Calu3 (cell line): ENCODE measurements around the gene PDK2. TPM values are rescaled to one million over a fixed set of nuclear protein-coding genes. Genes with fewer than 3 reads are reported as not detected.
A peak's percentile ranks its signal among the peaks of the same experiment; 100 is the strongest.

Experiments used
- BruUV-seq: library from RNA; stranded (reverse); fragments of 400-500 nt; replicated peaks from 2 replicates; lab custom pipeline; 2021; lab: Mats Ljungman, UMichigan
- CTCF ChIA-PET: fragments of 300-600 bp; sonication (Branson Sonifier 250); formaldehyde crosslinking; loops from one replicate; lab custom pipeline; 2022; ENCODE audit warnings: antibody characterized with exemption; lab: Charles Lee
- DNase-seq: peaks from one replicate; pipeline ENCODE4 v3.0.0; 2022
- H3K27ac Mint-ChIP-seq: one replicate; pipeline ENCODE4 v1.8.0; 2022; ENCODE audit warnings: mixed read lengths; ENCODE audit not compliant: unreplicated experiment
- H3K27me3 Mint-ChIP-seq: one replicate; pipeline ENCODE4 v1.8.0; 2022; ENCODE audit warnings: mixed read lengths; ENCODE audit not compliant: unreplicated experiment
- H3K36me3 Mint-ChIP-seq: one replicate; pipeline ENCODE4 v1.8.0; 2022; ENCODE audit warnings: mild to moderate bottlenecking, moderate library complexity, mixed read lengths; ENCODE audit not compliant: insufficient read depth, unreplicated experiment
- H3K4me1 Mint-ChIP-seq: one replicate; pipeline ENCODE4 v1.8.0; 2022; ENCODE audit warnings: mild to moderate bottlenecking, low read depth, mixed read lengths; ENCODE audit not compliant: unreplicated experiment
- H3K4me3 Mint-ChIP-seq: one replicate; pipeline ENCODE4 v1.8.0; 2022; ENCODE audit warnings: mild to moderate bottlenecking, low read depth, moderate library complexity, mixed read lengths; ENCODE audit not compliant: unreplicated experiment
- H3K9me3 Mint-ChIP-seq: one replicate; pipeline ENCODE4 v1.8.0; 2022; ENCODE audit warnings: low read depth, mixed read lengths; ENCODE audit not compliant: unreplicated experiment
- intact Hi-C: fragments of 100-400 bp; cut with micrococcal nuclease; formaldehyde crosslinking; loops from one replicate; pipeline ENCODE4 v1.10.0; 2022; ENCODE audit not compliant: unreplicated experiment
- total RNA-seq: library from RNA; stranded (reverse); gene quantifications from 2 replicates; pipeline ENCODE4 v1.2.3, GENCODE V29; 2022
- TF ChIP-seq, protein P1 (sequence below): fragments of 200-600 bp; IDR thresholded peaks from one replicate; pipeline ENCODE4 v1.8.0; 2022; ENCODE audit warnings: antibody characterized with exemption; ENCODE audit not compliant: unreplicated experiment

PDK2 gene
- total RNA-seq, 1 experiment from 2014 or later, result 29.5 TPM

DNA sequence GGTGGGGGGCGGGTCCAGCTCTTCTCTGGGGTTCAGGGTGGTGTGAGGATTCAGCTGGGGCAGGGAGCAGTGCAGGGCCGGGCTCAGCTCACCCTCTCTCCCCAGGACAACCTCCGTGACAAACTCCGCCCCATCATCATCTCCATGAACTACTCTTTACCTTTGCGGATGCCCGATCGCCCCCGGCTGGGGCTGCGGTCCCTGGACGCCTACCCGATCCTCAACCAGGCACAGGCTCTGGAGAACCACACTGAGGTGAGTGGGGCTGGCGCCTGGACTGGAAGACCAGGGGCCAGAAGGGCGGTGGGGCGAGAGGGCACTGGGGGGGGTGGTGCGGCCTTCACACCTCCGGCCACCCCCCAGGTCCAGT, 18.9 kb upstream of the PDK2 start:
- CTCF ChIA-PET, result no interaction called here
- TF ChIP-seq, protein P1, sequence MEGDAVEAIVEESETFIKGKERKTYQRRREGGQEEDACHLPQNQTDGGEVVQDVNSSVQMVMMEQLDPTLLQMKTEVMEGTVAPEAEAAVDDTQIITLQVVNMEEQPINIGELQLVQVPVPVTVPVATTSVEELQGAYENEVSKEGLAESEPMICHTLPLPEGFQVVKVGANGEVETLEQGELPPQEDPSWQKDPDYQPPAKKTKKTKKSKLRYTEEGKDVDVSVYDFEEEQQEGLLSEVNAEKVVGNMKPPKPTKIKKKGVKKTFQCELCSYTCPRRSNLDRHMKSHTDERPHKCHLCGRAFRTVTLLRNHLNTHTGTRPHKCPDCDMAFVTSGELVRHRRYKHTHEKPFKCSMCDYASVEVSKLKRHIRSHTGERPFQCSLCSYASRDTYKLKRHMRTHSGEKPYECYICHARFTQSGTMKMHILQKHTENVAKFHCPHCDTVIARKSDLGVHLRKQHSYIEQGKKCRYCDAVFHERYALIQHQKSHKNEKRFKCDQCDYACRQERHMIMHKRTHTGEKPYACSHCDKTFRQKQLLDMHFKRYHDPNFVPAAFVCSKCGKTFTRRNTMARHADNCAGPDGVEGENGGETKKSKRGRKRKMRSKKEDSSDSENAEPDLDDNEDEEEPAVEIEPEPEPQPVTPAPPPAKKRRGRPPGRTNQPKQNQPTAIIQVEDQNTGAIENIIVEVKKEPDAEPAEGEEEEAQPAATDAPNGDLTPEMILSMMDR, result no peak
- peak overlapping the region; percentile 53 for H3K27ac Mint-ChIP-seq
- no peaks in the 10 kb centered on the region for H3K9me3 Mint-ChIP-seq
- no peak overlapping the region for H3K4me3 Mint-ChIP-seq
- H3K27me3 Mint-ChIP-seq, result no peaks in the 10 kb centered on the region
- DNase-seq, result no peak
- H3K36me3 Mint-ChIP-seq, result peaks cover 100% of the 10 kb centered on the region
- intact Hi-C loops, result no loop called here
- peaks cover 52% of the 10 kb centered on the region for H3K4me1 Mint-ChIP-seq
- BruUV-seq, result no TSS peak

DNA sequence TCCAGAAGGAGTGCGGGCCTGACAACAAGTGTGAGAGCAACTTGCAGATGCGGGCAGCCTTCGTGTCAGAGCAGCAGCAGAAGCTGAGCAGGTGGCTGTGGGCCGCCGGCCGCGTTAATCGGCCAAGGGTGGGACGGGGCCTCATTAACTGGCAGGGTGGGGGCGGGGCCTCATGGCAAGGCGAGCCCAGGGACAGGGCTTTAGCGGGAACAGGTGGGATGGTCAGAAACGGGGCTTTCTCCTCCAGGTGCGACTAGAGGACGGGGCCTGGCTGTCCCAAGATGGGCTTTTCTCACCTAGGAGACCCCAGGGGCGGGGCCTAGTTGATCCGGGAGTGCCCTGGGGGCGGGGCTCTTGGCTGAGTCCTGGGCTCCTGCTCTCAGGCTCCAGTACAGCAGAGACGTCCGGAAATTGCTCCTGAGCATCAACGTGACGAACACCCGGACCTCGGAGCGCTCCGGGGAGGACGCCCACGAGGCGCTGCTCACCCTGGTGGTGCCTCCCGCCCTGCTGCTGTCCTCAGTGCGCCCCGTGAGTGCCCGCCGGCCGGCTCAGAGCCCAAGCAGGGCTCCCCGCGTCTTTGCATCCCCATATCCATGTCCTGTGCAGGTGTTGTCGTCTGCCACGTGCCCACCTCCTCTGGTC, 18.4 kb upstream of the PDK2 start:
- Mint-ChIP-seq H3K36me3 (peaks cover 100% of the 10 kb centered on the region), H3K27me3 (no peaks in the 10 kb centered on the region), H3K27ac (peak overlapping the region; percentile 53), H3K4me1 (peaks cover 48% of the 10 kb centered on the region), H3K4me3 (no peak overlapping the region), H3K9me3 (no peaks in the 10 kb centered on the region)
- TF ChIP-seq, protein P1, result no peak
- CTCF ChIA-PET, result interaction anchor here (2.0 kb wide), 1 partner anchor 49 kb away, joined by 8 read pairs; no protein-coding TSS in a partner anchor
- no peak for DNase-seq
- intact Hi-C loops, result no loop called here
- no TSS peak for BruUV-seq

DNA sequence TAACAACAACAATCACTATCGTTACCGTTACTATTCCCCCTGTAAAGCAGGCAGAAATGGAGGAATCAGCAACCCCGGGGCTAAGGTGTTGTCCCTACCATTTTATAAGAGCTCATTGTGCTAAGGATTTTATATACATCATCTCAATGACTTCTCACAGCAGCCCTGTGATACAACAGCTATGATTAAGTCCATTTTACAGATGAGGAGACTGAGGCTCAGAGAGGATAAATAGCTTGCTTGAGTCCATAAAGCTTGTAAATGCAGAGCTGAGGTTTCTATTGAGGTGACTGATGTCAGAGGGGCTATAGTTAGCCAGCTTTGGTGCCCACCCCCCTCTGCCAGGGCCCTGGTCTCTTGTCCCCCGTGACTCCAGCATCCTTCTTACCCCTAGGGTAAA, 16.7 kb upstream of the PDK2 start:
- CTCF ChIA-PET, result interaction anchor here (1.2 to 2.0 kb wide), 2 partner anchors 16 to 51 kb away, joined by 8 read pairs; no protein-coding TSS in a partner anchor
- no peak for DNase-seq
- Mint-ChIP-seq H3K27ac (peak overlapping the region; percentile 71), H3K4me1 (peaks cover 47% of the 10 kb centered on the region), H3K9me3 (no peaks in the 10 kb centered on the region), H3K36me3 (peaks cover 98% of the 10 kb centered on the region), H3K4me3 (no peak overlapping the region), H3K27me3 (no peaks in the 10 kb centered on the region)
- intact Hi-C loops, result no loop called here
- BruUV-seq, result TSS peak; percentile 5
- TF ChIP-seq, protein P1, result no peak

DNA sequence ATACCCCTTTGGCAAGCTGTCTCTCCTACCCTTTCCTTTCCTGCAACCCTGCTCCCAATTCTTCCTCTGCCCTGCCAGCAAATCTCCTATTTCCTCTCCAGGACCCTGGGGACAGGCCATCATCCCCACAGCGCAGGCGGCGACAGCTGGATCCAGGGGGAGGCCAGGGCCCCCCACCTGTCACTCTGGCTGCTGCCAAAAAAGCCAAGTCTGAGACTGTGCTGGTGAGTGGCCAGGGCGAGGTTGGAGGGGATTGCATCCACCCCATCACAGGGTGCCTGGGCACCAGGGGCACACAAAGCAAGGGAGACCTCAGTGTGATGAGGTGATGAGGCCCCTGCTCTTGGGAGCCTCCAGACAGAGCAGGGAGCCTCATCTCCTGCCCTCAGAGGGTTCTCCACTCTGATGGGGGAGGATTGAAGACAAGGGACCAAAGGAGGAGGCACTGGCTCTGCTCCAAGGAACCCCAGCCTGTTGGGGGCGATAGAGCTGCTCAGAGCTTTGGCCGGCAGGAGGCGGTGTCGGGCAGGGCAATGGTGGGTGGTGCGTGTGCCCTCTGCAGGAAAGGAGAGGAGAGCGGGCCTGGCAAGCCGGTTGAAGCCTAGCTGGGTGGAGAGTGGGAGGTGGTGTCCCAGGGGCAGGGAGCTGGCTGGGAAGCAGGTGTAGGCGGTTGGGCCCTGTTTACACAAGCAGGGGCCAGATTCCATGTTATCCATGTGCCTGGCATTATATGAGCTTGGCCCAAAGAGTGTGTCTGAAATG, 15.6 kb upstream of the PDK2 start:
- CTCF ChIA-PET, result interaction anchor here (0.7 to 1.7 kb wide), 11 partner anchors 10 to 81 kb away, joined by 3 to 31 read pairs (median 6); partner anchors contain the start of genes ITGA3 and PDK2
- TF ChIP-seq, protein P1, result peak; percentile 98
- H3K36me3 Mint-ChIP-seq, result peaks cover 98% of the 10 kb centered on the region
- H3K9me3 Mint-ChIP-seq, result no peaks in the 10 kb centered on the region
- DNase-seq, result peak; percentile 86
- intact Hi-C loops, result loop anchor here (10.0 kb wide), 1 partner anchor 195 kb away; no protein-coding TSS in a partner anchor
- H3K4me1 Mint-ChIP-seq, result peaks cover 36% of the 10 kb centered on the region
- BruUV-seq, result no TSS peak
- peak overlapping the region; percentile 20 for H3K27ac Mint-ChIP-seq
- no peak overlapping the region for H3K4me3 Mint-ChIP-seq
- no peaks in the 10 kb centered on the region for H3K27me3 Mint-ChIP-seq
